Measurements from ENCODE around the gene ATAD3C. TPM values are rescaled to one million over a fixed set of nuclear protein-coding genes. Genes with fewer than 3 reads are reported as not detected.
"Not testable (repeated sequence)": the region's sequence is repeated elsewhere in the genome, so short reads cannot be mapped to it uniquely, and the experiment has no call there.

Gene ATAD3C
- polyA plus RNA-seq, 1 of the 3 experiments (the other 2 are of a cell fraction) = 0.38 TPM

DNA sequence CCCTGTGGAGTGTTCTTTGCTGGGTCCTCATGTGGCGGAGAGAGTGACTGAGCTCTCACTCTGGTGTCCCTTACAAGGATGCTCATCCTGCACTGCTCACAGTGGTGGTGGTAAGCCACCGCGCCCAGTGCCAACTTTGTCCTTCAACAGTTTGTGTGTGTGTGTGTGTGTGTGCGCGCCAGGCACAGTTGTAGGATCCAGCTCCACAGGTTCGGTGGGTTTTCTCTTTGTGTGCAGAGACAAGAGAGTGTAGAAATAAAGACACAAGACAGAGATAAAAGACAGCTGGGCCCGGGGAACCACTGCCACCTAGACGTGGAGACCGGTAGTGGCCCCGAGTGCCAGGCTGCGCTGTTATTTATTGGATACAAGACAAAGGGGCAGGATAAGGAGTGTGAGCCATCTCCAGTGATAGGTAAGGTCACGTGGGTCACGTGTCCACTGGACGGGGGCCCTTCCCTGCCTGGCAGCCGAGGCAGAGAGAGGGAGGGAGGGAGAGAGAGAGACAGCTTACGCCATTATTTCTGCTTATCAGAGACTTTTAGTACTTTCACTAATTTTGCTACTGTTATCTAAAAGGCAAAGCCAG is 55.4 kb downstream of the ATAD3C start:
- peak overlapping the region; percentile 51; the same call in 1 of the 2 replicates for H2AFZ ChIP-seq (ENCODE audit: low read depth)
- H3K79me2 ChIP-seq (ENCODE audit: insufficient read depth); H3K4me2 ChIP-seq; H3K36me3 ChIP-seq (replicated peaks in 1 of 2; ENCODE audit: control insufficient read depth in 1 of 2, insufficient read depth in 2 of 2, low read length in 1 of 2); DNase-seq; H3K4me3 ChIP-seq (ENCODE audit: low read depth in 2 of 2, low read length in 1 of 2); H3F3A ChIP-seq (replicated peaks; ENCODE audit: insufficient read depth); H3K4me1 ChIP-seq (ENCODE audit: control insufficient read depth in 1 of 2, insufficient read depth in 2 of 2, low read depth in 1 of 2, low read length in 1 of 2); H3K9me2 ChIP-seq; H3K27ac ChIP-seq (ENCODE audit: low read depth in 2 of 2, low read length in 1 of 2); H3K9me3 ChIP-seq; H3K9ac ChIP-seq; H4K20me1 ChIP-seq (ENCODE audit: insufficient read depth); H3K27me3 ChIP-seq (ENCODE audit: insufficient read depth): not testable (repeated sequence)
- WGBS (ENCODE audit: low lambda C conversion rate) = 67% methylated on average over 13 of the region's 16 CpGs
- TF ChIP-seq RAD21 (IDR thresholded peaks at IDR 0.05; ENCODE audit: low read length) (peak; percentile 26), CTCF (IDR thresholded peaks at IDR 0.05) (peak; percentile 53), SMC3 (IDR thresholded peaks at IDR 0.05; ENCODE audit: low read depth, low read length) (0 out of 2 replicates have a peak, but pooled peaks have one; percentile 1)
- ChIA-PET POLR2A (interaction anchor here (0.9 to 1.2 kb wide), 2 partner anchors 102 to 104 kb away, joined by 3 to 4 read pairs; no protein-coding TSS in a partner anchor), CTCF (interaction anchor here (0.6 to 2.0 kb wide), 14 partner anchors 10 to 157 kb away, joined by 3 to 8 read pairs (median 3); no protein-coding TSS in a partner anchor)

- H3F3A ChIP-seq (replicated peaks; ENCODE audit: insufficient read depth); H3K9me2 ChIP-seq; H3K4me1 ChIP-seq (ENCODE audit: control insufficient read depth in 1 of 2, insufficient read depth in 2 of 2, low read depth in 1 of 2, low read length in 1 of 2); H4K20me1 ChIP-seq (ENCODE audit: insufficient read depth); H3K79me2 ChIP-seq (ENCODE audit: insufficient read depth); H2AFZ ChIP-seq (ENCODE audit: low read depth); H3K36me3 ChIP-seq (replicated peaks in 1 of 2; ENCODE audit: control insufficient read depth in 1 of 2, insufficient read depth in 2 of 2, low read length in 1 of 2); H3K4me3 ChIP-seq (ENCODE audit: low read depth in 2 of 2, low read length in 1 of 2); H3K9ac ChIP-seq; DNase-seq; H3K27ac ChIP-seq (ENCODE audit: low read depth in 2 of 2, low read length in 1 of 2); H3K4me2 ChIP-seq; H3K9me3 ChIP-seq; H3K27me3 ChIP-seq (ENCODE audit: insufficient read depth): not testable (repeated sequence)
- POLR2A ChIA-PET = interaction anchor here (0.9 to 1.2 kb wide), 2 partner anchors 103 to 105 kb away, joined by 3 to 4 read pairs; no protein-coding TSS in a partner anchor
- CTCF ChIA-PET = interaction anchor here (0.6 to 2.0 kb wide), 12 partner anchors 14 to 157 kb away, joined by 3 to 8 read pairs (median 4); no protein-coding TSS in a partner anchor
- peak; percentile 45 for TF ChIP-seq CTCF (IDR thresholded peaks at IDR 0.05)
- TF ChIP-seq RAD21 (IDR thresholded peaks at IDR 0.05; ENCODE audit: low read length) = peak; percentile 19; the same call in 1 of the 2 replicates
- WGBS (ENCODE audit: low lambda C conversion rate) = 53% methylated on average over 14 of the region's 22 CpGs
These were observed 55.9 kb downstream of the ATAD3C start for GRCh38 chr1:1505366-1505798.

GRCh38 chr1:1505801-1506200 is 56.3 kb downstream of the ATAD3C start:
- not testable (repeated sequence) for H3K9me3 ChIP-seq; H2AFZ ChIP-seq (ENCODE audit: low read depth); H3K9me2 ChIP-seq; DNase-seq; H3K79me2 ChIP-seq (ENCODE audit: insufficient read depth); H3K9ac ChIP-seq; H3K27me3 ChIP-seq (ENCODE audit: insufficient read depth); H3K27ac ChIP-seq (ENCODE audit: low read depth in 2 of 2, low read length in 1 of 2); H4K20me1 ChIP-seq (ENCODE audit: insufficient read depth); H3K36me3 ChIP-seq (replicated peaks in 1 of 2; ENCODE audit: control insufficient read depth in 1 of 2, insufficient read depth in 2 of 2, low read length in 1 of 2); H3K4me3 ChIP-seq (ENCODE audit: low read depth in 2 of 2, low read length in 1 of 2); H3K4me1 ChIP-seq (ENCODE audit: control insufficient read depth in 1 of 2, insufficient read depth in 2 of 2, low read depth in 1 of 2, low read length in 1 of 2); H3F3A ChIP-seq (replicated peaks; ENCODE audit: insufficient read depth); H3K4me2 ChIP-seq
- CTCF ChIA-PET = interaction anchor here (0.6 to 2.0 kb wide), 11 partner anchors 15 to 135 kb away, joined by 3 to 8 read pairs (median 3); no protein-coding TSS in a partner anchor
- WGBS (ENCODE audit: low lambda C conversion rate) = 82% methylated on average over 3 of the region's 5 CpGs
- POLR2A ChIA-PET = interaction anchor here (1.2 kb wide), 1 partner anchor 105 kb away, joined by 4 read pairs; no protein-coding TSS in a partner anchor

All from SK-N-SH (cell line).